Measurements from ENCODE around the gene CRADD. TPM values are rescaled to one million over a fixed set of nuclear protein-coding genes. Genes with fewer than 3 reads are reported as not detected.

CRADD gene
- total and polyA plus RNA-seq, 2 of the 4 experiments (the other 2 are of a cell fraction): 11.1 to 14.0 TPM

DNA sequence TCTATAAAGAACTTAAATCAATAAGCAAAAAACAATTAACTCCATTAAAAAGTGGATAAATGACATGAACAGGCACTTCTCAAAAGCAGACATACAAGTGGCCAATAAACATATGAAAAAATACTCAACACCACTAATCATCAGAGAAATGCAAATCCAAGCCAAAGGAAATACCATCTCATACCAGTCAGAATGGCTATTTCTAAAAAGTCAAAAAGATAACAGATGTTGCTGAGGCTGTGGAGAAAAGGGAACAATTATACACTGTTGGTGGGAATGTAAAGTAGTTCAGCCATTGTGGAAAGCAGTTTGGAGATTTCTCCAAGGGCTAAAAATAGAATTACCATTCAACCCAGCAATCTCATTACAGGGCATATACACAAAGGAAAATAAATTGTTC, 236.7 kb downstream of the CRADD start:
- no peak overlapping the region for H3K18ac ChIP-seq (ENCODE audit: low read depth, low read length)
- H3K9me3 ChIP-seq (ENCODE audit: control insufficient read depth, insufficient read depth, low read length): no peaks in the 10 kb centered on the region
- H2BK120ac ChIP-seq (ENCODE audit: low read depth, low read length): peak overlapping the region; percentile 89; the same call in 1 of the 2 replicates
- H3K27me3 ChIP-seq (ENCODE audit: control insufficient read depth, insufficient read depth, low read length): no peaks in the 10 kb centered on the region
- H2BK5ac ChIP-seq (ENCODE audit: low read depth, low read length, poor library complexity, severe bottlenecking): peak overlapping the region; percentile 96
- no peak overlapping the region for H3K27ac ChIP-seq (ENCODE audit: insufficient read depth, low read length)
- H3K14ac ChIP-seq (replicated peaks; ENCODE audit: low read depth, low read length): no peak overlapping the region; the same call in 1 of the 2 replicates
- peak overlapping the region in 1 of 2 experiments; percentile 66; a peak in 1 of 4 replicates for H4K8ac ChIP-seq (ENCODE audit: low read depth in 2 of 2, low read length in 2 of 2)
- ATAC-seq (ENCODE audit: low read depth): peak; percentile 71
- no peak for TF ChIP-seq BHLHE40 (IDR thresholded peaks at IDR 0.05; ENCODE audit: low read depth, low read length)
- TF ChIP-seq MAZ (IDR thresholded peaks at IDR 0.05; ENCODE audit: borderline replicate concordance, low read depth, low read length): no peak
- TF ChIP-seq, protein P1, sequence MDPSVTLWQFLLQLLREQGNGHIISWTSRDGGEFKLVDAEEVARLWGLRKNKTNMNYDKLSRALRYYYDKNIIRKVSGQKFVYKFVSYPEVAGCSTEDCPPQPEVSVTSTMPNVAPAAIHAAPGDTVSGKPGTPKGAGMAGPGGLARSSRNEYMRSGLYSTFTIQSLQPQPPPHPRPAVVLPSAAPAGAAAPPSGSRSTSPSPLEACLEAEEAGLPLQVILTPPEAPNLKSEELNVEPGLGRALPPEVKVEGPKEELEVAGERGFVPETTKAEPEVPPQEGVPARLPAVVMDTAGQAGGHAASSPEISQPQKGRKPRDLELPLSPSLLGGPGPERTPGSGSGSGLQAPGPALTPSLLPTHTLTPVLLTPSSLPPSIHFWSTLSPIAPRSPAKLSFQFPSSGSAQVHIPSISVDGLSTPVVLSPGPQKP (IDR thresholded peaks at IDR 0.05; ENCODE audit: borderline replicate concordance, low read depth, low read length): no peak
- no peak for TF ChIP-seq SMC3 (IDR thresholded peaks at IDR 0.05; ENCODE audit: low read depth, low read length)
- TF ChIP-seq CHD1 (IDR thresholded peaks at IDR 0.05; ENCODE audit: low read depth, low read length): no peak
- TF ChIP-seq MAFK (IDR thresholded peaks at IDR 0.05; ENCODE audit: low read depth, low read length): no peak
- no peak for TF ChIP-seq NFE2L2 (IDR thresholded peaks at IDR 0.05; ENCODE audit: low read depth, low read length)
- TF ChIP-seq RAD21 (IDR thresholded peaks at IDR 0.05; ENCODE audit: low read length): no peak
- TF ChIP-seq RFX5 (IDR thresholded peaks at IDR 0.05; ENCODE audit: low read depth, low read length): no peak
- no peak for TF ChIP-seq POLR2A (IDR thresholded peaks at IDR 0.05; ENCODE audit: low read depth, low read length)
- TF ChIP-seq, protein P2, sequence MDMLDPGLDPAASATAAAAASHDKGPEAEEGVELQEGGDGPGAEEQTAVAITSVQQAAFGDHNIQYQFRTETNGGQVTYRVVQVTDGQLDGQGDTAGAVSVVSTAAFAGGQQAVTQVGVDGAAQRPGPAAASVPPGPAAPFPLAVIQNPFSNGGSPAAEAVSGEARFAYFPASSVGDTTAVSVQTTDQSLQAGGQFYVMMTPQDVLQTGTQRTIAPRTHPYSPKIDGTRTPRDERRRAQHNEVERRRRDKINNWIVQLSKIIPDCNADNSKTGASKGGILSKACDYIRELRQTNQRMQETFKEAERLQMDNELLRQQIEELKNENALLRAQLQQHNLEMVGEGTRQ (IDR thresholded peaks at IDR 0.05; ENCODE audit: low read depth, low read length): no peak
- no peak for TF ChIP-seq MXI1 (IDR thresholded peaks at IDR 0.05; ENCODE audit: borderline replicate concordance, low read depth, low read length)
- no peak for TF ChIP-seq FOS (IDR thresholded peaks at IDR 0.05; ENCODE audit: low read depth, low read length)
- no peak for TF ChIP-seq CEBPB (IDR thresholded peaks at IDR 0.05; ENCODE audit: low read depth, low read length)
- no peak overlapping the region for H3K4me3 ChIP-seq (ENCODE audit: insufficient read depth, low read depth, low read length)
- BruUV-seq (replicated peaks): no TSS peak
- H3K36me3 ChIP-seq (ENCODE audit: control insufficient read depth, insufficient read depth, low read length): no peaks in the 10 kb centered on the region
- no peak overlapping the region for H3K56ac ChIP-seq (ENCODE audit: extremely low read depth, insufficient read depth, low read length)
- no peak overlapping the region for H3K23ac ChIP-seq (ENCODE audit: low read depth, low read length)
- POLR2A ChIA-PET (ENCODE audit: unreplicated experiment): no interaction called here
- no peak overlapping the region for H2AFZ ChIP-seq (replicated peaks; ENCODE audit: low read length, poor library complexity)
- CTCF ChIA-PET: no interaction called here
- H3K4me1 ChIP-seq (ENCODE audit: control insufficient read depth, insufficient read depth, low read length): peaks cover 9% of the 10 kb centered on the region
- peaks cover 16% of the 10 kb centered on the region for H3K9me1 ChIP-seq (ENCODE audit: insufficient read depth, low read length)
- H3K4me2 ChIP-seq (ENCODE audit: low read depth, low read length): no peak overlapping the region
- no peak overlapping the region for H3K9ac ChIP-seq (ENCODE audit: low read depth, low read length)
- H3K4ac ChIP-seq (ENCODE audit: low read depth, low read length): peak overlapping the region; percentile 87; the same call in 1 of the 2 replicates
- no peak overlapping the region for H2AK5ac ChIP-seq (ENCODE audit: low read depth, low read length)
- peak overlapping the region; percentile 88; the same call in 1 of the 2 replicates for H4K5ac ChIP-seq (ENCODE audit: low read depth, low read length)
- no peak overlapping the region; the same call in 1 of the 2 replicates for H2BK20ac ChIP-seq (ENCODE audit: low read depth, low read length)
- no peak overlapping the region for H2AK9ac ChIP-seq (replicated peaks; ENCODE audit: low read depth, low read length, poor library complexity)
- H3K79me1 ChIP-seq (ENCODE audit: low read depth in 1 of 2, low read length in 2 of 2): peaks cover 0 to 4% of the 10 kb centered on the region in 2 experiments; a peak in 1 of 4 replicates
- H4K91ac ChIP-seq (ENCODE audit: insufficient read depth, low read depth, low read length): no peak overlapping the region
- dilution Hi-C loops (cut with HindIII; ENCODE audit: low sequenced_read_pairs, unreplicated experiment) (no loop called here), in situ Hi-C loops (cut with MboI; ENCODE audit: low sequenced_read_pairs) (no loop called here), intact Hi-C loops (cut with micrococcal nuclease) (no loop called here)
- H4K20me1 ChIP-seq (ENCODE audit: insufficient read depth, low read length): no peaks in the 10 kb centered on the region
- DNase-seq: peak; percentile 79
- H2BK15ac ChIP-seq (ENCODE audit: low read depth, low read length): peak overlapping the region; percentile 64; the same call in 1 of the 3 replicates

Measured in IMR-90 (cell line).